ENCODE data around the gene MECR. TPM values are rescaled to one million over a fixed set of nuclear protein-coding genes. Genes with fewer than 3 reads are reported as not detected.

Gene MECR
- 17.7 to 24.9 TPM (median 21.3 TPM) in 5 replicates for total RNA-seq (2022; extraction: Qiagen RNA extraction)

GRCh38 chr1:29230553-29231378, at the start of gene MECR:
MECR (minus strand) TSS chr1:29230934; CDS start chr1:29230906, 28 bp downstream.

GRCh38 chr1:29235955-29236711, 5.4 kb upstream of the MECR start, which contains the start of gene PTPRU:
PTPRU (plus strand) TSS chr1:29236522; CDS start chr1:29236645, 123 bp downstream.

GRCh38 chr1:29181413-29182225, 49.1 kb downstream of the MECR start, which contains the start of gene SRSF4:
SRSF4 (minus strand) TSS chr1:29181900; CDS start chr1:29181752, 148 bp downstream.

Other genes starting within 250 kb of the MECR start
- gene TMEM200B, start 107.0 kb downstream of the MECR start, total RNA-seq (2022; extraction: Qiagen RNA extraction), result 0.06 to 0.14 TPM (median 0.12 TPM) in 3 of 5 replicates, not detected in the others
- 41.2 to 52.4 TPM (median 45.9 TPM) in 5 replicates for gene SRSF4, start 49.0 kb downstream of the MECR start, total RNA-seq (2022; extraction: Qiagen RNA extraction)
- gene PTPRU, start 5.6 kb upstream of the MECR start, total RNA-seq (2022; extraction: Qiagen RNA extraction), result 7.1 to 10.2 TPM (median 8.4 TPM) in 5 replicates